ENCODE measurements around the gene FANCF. TPM values are rescaled to one million over a fixed set of nuclear protein-coding genes. Genes with fewer than 3 reads are reported as not detected.

FANCF gene
- 11.3 and 13.5 TPM in 2 replicates for total RNA-seq

GRCh38 chr11:22625448-22626287 is at the start of gene FANCF:
FANCF (minus strand) TSS chr11:22625823; CDS start chr11:22625810, 13 bp downstream.

GRCh38 chr11:22666325-22666687 is 40.7 kb upstream of the FANCF start, which contains the start of gene GAS2:
GAS2 (plus strand) TSS chr11:22666611; CDS start chr11:22674870, 8,259 bp downstream.

Other genes starting within 250 kb of the FANCF start
- gene GAS2, start 40.8 kb upstream of the FANCF start, total RNA-seq = 1.0 and 1.4 TPM in 2 replicates
- 4.1 and 9.2 TPM in 2 replicates for gene SVIP, start 204.0 kb upstream of the FANCF start, total RNA-seq
- not detected in 2 replicates for gene CCDC179, start 234.7 kb upstream of the FANCF start, total RNA-seq